ENCODE data around the gene SORCS2. TPM values are rescaled to one million over a fixed set of nuclear protein-coding genes. Genes with fewer than 3 reads are reported as not detected.

Gene SORCS2
- total and polyA plus RNA-seq, 2 donors (not counting 1 experiment from before 2014, with no cell fraction given), result not detected

- Mint-ChIP-seq H3K27me3 (peaks cover 11% of the 10 kb centered on the region), H3K27ac (no peak overlapping the region), H3K4me3 (no peak overlapping the region), H3K4me1 (peaks cover 6% of the 10 kb centered on the region), H3K9me3 (ENCODE audit: insufficient read depth) (no peaks in the 10 kb centered on the region)
- Histone ChIP-seq H3K27ac (ENCODE audit: low read length in 2 of 2) (no peak overlapping the region), H3K79me2 (ENCODE audit: control insufficient read depth, insufficient read depth, low read length) (no peaks in the 10 kb centered on the region), H3K4me3 (ENCODE audit: control extremely low read depth in 1 of 5, extremely low read depth in 1 of 5, insufficient read depth in 1 of 5, low read depth in 2 of 5, low read length in 4 of 5) (no peak overlapping the region), H4K20me1 (ENCODE audit: control insufficient read depth, insufficient read depth, low read length, poor library complexity, severe bottlenecking) (no peaks in the 10 kb centered on the region), H3K9ac (ENCODE audit: low read length) (no peak overlapping the region), H3K9me3 (ENCODE audit: control extremely low read depth in 1 of 3, control insufficient read depth in 2 of 3, insufficient read depth in 1 of 3, low read length in 2 of 3) (peaks cover 0 to 10% (median 0%) of the 10 kb centered on the region in 3 donors), H3K4me2 (replicated peaks; ENCODE audit: low read depth, low read length, poor library complexity, severe bottlenecking) (no peak overlapping the region), H3K36me3 (replicated peaks in 1 of 2; ENCODE audit: control extremely low read depth in 1 of 2, control insufficient read depth in 1 of 2, extremely low read depth in 1 of 2, insufficient read depth in 2 of 2, low read length in 1 of 2) (no peaks in the 10 kb centered on the region), H3K4me1 (ENCODE audit: control insufficient read depth in 2 of 2, insufficient read depth in 2 of 2, low read length in 2 of 2) (peaks cover 0 to 2% of the 10 kb centered on the region in 2 donors), H2AFZ (ENCODE audit: insufficient read depth, low read depth, low read length, poor library complexity, severe bottlenecking) (no peak overlapping the region), H3K27me3 (replicated peaks in 1 of 4; ENCODE audit: control extremely low read depth in 1 of 4, control insufficient read depth in 3 of 4, insufficient read depth in 4 of 4, low read length in 3 of 4) (peaks cover 0 to 19% (median 2%) of the 10 kb centered on the region in 4 experiments)
- no peak for ATAC-seq (ENCODE audit: low read depth)
- ChIA-PET CTCF (no interaction called here), POLR2A (no interaction called here)
- WGBS (ENCODE audit: insufficient coverage), result 74% methylated on average over 19 of the region's 25 CpGs
- intact Hi-C loops (cut with micrococcal nuclease), result no loop called here
- DNase-seq, result no peak
- TF ChIP-seq, protein P1, sequence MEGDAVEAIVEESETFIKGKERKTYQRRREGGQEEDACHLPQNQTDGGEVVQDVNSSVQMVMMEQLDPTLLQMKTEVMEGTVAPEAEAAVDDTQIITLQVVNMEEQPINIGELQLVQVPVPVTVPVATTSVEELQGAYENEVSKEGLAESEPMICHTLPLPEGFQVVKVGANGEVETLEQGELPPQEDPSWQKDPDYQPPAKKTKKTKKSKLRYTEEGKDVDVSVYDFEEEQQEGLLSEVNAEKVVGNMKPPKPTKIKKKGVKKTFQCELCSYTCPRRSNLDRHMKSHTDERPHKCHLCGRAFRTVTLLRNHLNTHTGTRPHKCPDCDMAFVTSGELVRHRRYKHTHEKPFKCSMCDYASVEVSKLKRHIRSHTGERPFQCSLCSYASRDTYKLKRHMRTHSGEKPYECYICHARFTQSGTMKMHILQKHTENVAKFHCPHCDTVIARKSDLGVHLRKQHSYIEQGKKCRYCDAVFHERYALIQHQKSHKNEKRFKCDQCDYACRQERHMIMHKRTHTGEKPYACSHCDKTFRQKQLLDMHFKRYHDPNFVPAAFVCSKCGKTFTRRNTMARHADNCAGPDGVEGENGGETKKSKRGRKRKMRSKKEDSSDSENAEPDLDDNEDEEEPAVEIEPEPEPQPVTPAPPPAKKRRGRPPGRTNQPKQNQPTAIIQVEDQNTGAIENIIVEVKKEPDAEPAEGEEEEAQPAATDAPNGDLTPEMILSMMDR (IDR thresholded peaks at IDR 0.05), result no peak
- TF ChIP-seq EZH2 (IDR thresholded peaks at IDR 0.05; ENCODE audit: borderline replicate concordance, insufficient read depth, low read depth, low read length, poor library complexity, severe bottlenecking), result no peak
Measured at GRCh38 chr4:7654550-7655445, 462.5 kb downstream of the SORCS2 start.
